GM12878 (cell line): ENCODE data around the gene ARHGEF33.

Experiments used
- ETV6 ChIP-seq, 2 experiments: fragments of 450-650 bp in 1 of 2; IDR thresholded peaks in 1 of 2; conservative IDR thresholded peaks in 1 of 2; 2 replicates each; pipeline ENCODE4 v1.6.1; 2014; ENCODE audit warnings: antibody characterized with exemption in 1 of 2, borderline replicate concordance in 1 of 2, low read depth in 1 of 2, mild to moderate bottlenecking in 1 of 2, moderate library complexity in 1 of 2
- FOS ChIP-seq: IDR thresholded peaks from 3 replicates; pipeline ENCODE4 v1.6.1; 2011; ENCODE audit warnings: borderline replicate concordance; ENCODE audit not compliant: insufficient read length; ENCODE audit errors: extremely low read depth
- GATAD2B ChIP-seq: fragments of 450-650 bp; conservative IDR thresholded peaks from 2 replicates; pipeline ENCODE4 v1.6.1; 2017; ENCODE audit warnings: low read depth, mild to moderate bottlenecking, moderate library complexity
- NFYB ChIP-seq: IDR thresholded peaks from 2 replicates; pipeline ENCODE4 v1.6.1; 2011; ENCODE audit warnings: low read depth, mild to moderate bottlenecking, low read length, improper control_type of control experiment, moderate library complexity; ENCODE audit not compliant: insufficient read depth
- POLR2A ChIP-seq: IDR thresholded peaks from 2 replicates; pipeline ENCODE4 v1.6.1; 2011; ENCODE audit warnings: low read depth, mild to moderate bottlenecking, low read length
- POLR2AphosphoS2 ChIP-seq: IDR thresholded peaks from 2 replicates; pipeline ENCODE4 v1.6.1; 2011; ENCODE audit warnings: low read depth, mild to moderate bottlenecking, low read length, improper control_type of control experiment, moderate library complexity
- RAD21 ChIP-seq: IDR thresholded peaks from 2 replicates; pipeline ENCODE4 v1.6.1; 2011; ENCODE audit warnings: mild to moderate bottlenecking, low read depth, low read length, moderate library complexity; ENCODE audit not compliant: insufficient read depth
- TAF1 ChIP-seq: IDR thresholded peaks from 2 replicates; pipeline ENCODE4 v1.6.1; 2011; ENCODE audit warnings: mild to moderate bottlenecking, low read depth, low read length, borderline replicate concordance
- ZSCAN29 ChIP-seq: fragments of 450-650 bp; IDR thresholded peaks from 2 replicates; pipeline ENCODE4 v1.6.1; 2017; ENCODE audit warnings: mild to moderate bottlenecking, moderate library complexity
- ZZZ3 ChIP-seq: IDR thresholded peaks from 2 replicates; pipeline ENCODE4 v1.6.1; 2011; ENCODE audit warnings: low read depth; ENCODE audit not compliant: control insufficient read depth, insufficient read length
- TF ChIP-seq, protein P1 (sequence below), 3 experiments: IDR thresholded peaks in 2 of 3; conservative IDR thresholded peaks in 1 of 3; 2 replicates each; pipeline ENCODE4 v1.5.1; 2011; ENCODE audit warnings: low read depth in 3 of 3, low read length in 3 of 3, mild to moderate bottlenecking in 3 of 3, control low read depth in 2 of 3, moderate library complexity in 2 of 3, inconsistent platforms in 1 of 3, mixed read lengths in 1 of 3; ENCODE audit not compliant: control insufficient read depth in 2 of 3, insufficient read depth in 1 of 3; ENCODE audit errors: extremely low read depth in 1 of 3
- TF ChIP-seq, protein P2 (sequence below): IDR thresholded peaks from 2 replicates; pipeline ENCODE4 v1.6.1; 2011; ENCODE audit warnings: low read depth, mild to moderate bottlenecking, low read length, moderate library complexity, borderline replicate concordance; ENCODE audit errors: extremely low read depth
- TF ChIP-seq, protein P3 (sequence below): fragments of 450-650 bp; formaldehyde crosslinking; IDR thresholded peaks from 2 replicates; pipeline ENCODE4 v1.5.0; 2022; ENCODE audit warnings: mild to moderate bottlenecking, missing genetic modification characterization

DNA sequence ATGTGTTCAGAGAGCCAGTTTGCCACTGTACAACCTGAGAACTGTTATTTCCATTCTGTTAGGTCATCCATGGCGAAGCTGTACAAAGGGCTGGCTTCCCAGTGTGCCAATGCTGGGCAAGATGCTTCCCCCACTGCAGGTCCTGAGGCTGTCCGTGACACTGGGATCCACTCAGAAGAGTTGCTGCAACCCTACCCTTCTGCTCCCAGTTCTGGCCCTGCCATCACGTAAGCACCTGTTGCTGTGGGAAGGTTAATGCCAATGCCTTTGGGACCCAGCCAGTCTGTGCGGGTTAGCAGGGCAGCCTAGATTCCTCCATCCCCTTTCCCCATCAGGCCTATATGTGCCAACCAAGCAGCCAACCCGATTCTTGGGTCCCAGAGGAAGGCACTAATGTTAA is 68.3 kb downstream of the ARHGEF33 start:
- TF ChIP-seq GATAD2B (no peak), NFYB (no peak), POLR2AphosphoS2 (no peak), ZZZ3 (no peak), FOS (no peak), TAF1 (no peak), POLR2A (no peak), RAD21 (no peak), ETV6 (conservative IDR thresholded peaks at IDR 0.05 in 1 of 2, IDR thresholded peaks at IDR 0.05 in 1 of 2; ENCODE audit: borderline replicate concordance in 1 of 2, low read depth in 1 of 2) (no peak), ZSCAN29 (no peak)
- TF ChIP-seq, protein P1, sequence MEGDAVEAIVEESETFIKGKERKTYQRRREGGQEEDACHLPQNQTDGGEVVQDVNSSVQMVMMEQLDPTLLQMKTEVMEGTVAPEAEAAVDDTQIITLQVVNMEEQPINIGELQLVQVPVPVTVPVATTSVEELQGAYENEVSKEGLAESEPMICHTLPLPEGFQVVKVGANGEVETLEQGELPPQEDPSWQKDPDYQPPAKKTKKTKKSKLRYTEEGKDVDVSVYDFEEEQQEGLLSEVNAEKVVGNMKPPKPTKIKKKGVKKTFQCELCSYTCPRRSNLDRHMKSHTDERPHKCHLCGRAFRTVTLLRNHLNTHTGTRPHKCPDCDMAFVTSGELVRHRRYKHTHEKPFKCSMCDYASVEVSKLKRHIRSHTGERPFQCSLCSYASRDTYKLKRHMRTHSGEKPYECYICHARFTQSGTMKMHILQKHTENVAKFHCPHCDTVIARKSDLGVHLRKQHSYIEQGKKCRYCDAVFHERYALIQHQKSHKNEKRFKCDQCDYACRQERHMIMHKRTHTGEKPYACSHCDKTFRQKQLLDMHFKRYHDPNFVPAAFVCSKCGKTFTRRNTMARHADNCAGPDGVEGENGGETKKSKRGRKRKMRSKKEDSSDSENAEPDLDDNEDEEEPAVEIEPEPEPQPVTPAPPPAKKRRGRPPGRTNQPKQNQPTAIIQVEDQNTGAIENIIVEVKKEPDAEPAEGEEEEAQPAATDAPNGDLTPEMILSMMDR (IDR thresholded peaks at IDR 0.05 in 2 of 3, conservative IDR thresholded peaks at IDR 0.05 in 1 of 3; ENCODE audit: control insufficient read depth in 2 of 3, extremely low read depth in 1 of 3, insufficient read depth in 1 of 3, low read depth in 3 of 3, low read length in 3 of 3) = no peak
- TF ChIP-seq, protein P2, sequence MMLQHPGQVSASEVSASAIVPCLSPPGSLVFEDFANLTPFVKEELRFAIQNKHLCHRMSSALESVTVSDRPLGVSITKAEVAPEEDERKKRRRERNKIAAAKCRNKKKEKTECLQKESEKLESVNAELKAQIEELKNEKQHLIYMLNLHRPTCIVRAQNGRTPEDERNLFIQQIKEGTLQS = no peak
- TF ChIP-seq, protein P3, sequence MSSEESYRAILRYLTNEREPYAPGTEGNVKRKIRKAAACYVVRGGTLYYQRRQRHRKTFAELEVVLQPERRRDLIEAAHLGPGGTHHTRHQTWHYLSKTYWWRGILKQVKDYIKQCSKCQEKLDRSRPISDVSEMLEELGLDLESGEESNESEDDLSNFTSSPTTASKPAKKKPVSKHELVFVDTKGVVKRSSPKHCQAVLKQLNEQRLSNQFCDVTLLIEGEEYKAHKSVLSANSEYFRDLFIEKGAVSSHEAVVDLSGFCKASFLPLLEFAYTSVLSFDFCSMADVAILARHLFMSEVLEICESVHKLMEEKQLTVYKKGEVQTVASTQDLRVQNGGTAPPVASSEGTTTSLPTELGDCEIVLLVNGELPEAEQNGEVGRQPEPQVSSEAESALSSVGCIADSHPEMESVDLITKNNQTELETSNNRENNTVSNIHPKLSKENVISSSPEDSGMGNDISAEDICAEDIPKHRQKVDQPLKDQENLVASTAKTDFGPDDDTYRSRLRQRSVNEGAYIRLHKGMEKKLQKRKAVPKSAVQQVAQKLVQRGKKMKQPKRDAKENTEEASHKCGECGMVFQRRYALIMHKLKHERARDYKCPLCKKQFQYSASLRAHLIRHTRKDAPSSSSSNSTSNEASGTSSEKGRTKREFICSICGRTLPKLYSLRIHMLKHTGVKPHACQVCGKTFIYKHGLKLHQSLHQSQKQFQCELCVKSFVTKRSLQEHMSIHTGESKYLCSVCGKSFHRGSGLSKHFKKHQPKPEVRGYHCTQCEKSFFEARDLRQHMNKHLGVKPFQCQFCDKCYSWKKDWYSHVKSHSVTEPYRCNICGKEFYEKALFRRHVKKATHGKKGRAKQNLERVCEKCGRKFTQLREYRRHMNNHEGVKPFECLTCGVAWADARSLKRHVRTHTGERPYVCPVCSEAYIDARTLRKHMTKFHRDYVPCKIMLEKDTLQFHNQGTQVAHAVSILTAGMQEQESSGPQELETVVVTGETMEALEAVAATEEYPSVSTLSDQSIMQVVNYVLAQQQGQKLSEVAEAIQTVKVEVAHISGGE (CRISPR knock-in tag) = no peak
